Endothelial cell of umbilical vein (primary cell): Measurements from ENCODE around the gene EDNRB. TPM values are rescaled to one million over a fixed set of nuclear protein-coding genes. Genes with fewer than 3 reads are reported as not detected.
A peak's percentile ranks its signal among the peaks of the same experiment; 100 is the strongest.

Experiments
- BruUV-seq: library from RNA; stranded (reverse); fragments of 400-500 nt; replicated peaks from 2 replicates; lab custom pipeline; 2021; lab: Mats Ljungman, UMichigan
- CTCF ChIA-PET: fragments of 300-600, 350-600 bp; sonication (Branson Sonifier 250); formaldehyde crosslinking; loops from one replicate; lab custom pipeline; 2021; ENCODE audit warnings: antibody characterized with exemption, inconsistent platforms; lab: Charles Lee
- POLR2A ChIA-PET: fragments of 300-600, 350-600 bp; sonication (Branson Sonifier 250); formaldehyde crosslinking; loops from one replicate; lab custom pipeline; 2021; ENCODE audit warnings: antibody characterized with exemption, inconsistent platforms; lab: Charles Lee
- DNase-seq: peaks from one replicate; pipeline ENCODE4 v3.0.0-alpha.2; 2011; ENCODE audit warnings: low read depth, low spot score
- FAIRE-seq: peaks from 2 replicates; lab custom pipeline; 2011; peaks lifted over from hg19 to GRCh38; lab: Jason Lieb, UNC
- H2AFZ ChIP-seq: 2 replicates; pipeline ENCODE4 v1.6.0; 2012; ENCODE audit warnings: low read depth, low read length, control low read depth, inconsistent platforms
- H3K27ac ChIP-seq: 2 replicates; pipeline ENCODE4 v1.5.1; 2011; ENCODE audit warnings: low read depth, mild to moderate bottlenecking, control low read depth, low read length, moderate library complexity; ENCODE audit not compliant: insufficient read depth
- H3K27me3 ChIP-seq, 2 experiments: 2 replicates each; pipeline versions ENCODE4 v1.6.0 to v1.6.1; 2011; ENCODE audit warnings: low read length in 2 of 2, mixed read lengths in 1 of 2; ENCODE audit not compliant: control insufficient read depth in 2 of 2, insufficient read depth in 2 of 2
- H3K36me3 ChIP-seq, 2 experiments: 2 replicates in 1 of 2; 3 replicates in 1 of 2; pipeline ENCODE4 v1.5.1; 2011; ENCODE audit warnings: low read length in 2 of 2, mild to moderate bottlenecking in 1 of 2, moderate library complexity in 1 of 2; ENCODE audit not compliant: control insufficient read depth in 2 of 2, insufficient read depth in 2 of 2; ENCODE audit errors: extremely low read depth in 1 of 2
- H3K4me1 ChIP-seq: 3 replicates; pipeline ENCODE4 v1.5.1; 2011; ENCODE audit warnings: mild to moderate bottlenecking, low read length; ENCODE audit not compliant: control insufficient read depth, insufficient read depth; ENCODE audit errors: extremely low read depth
- H3K4me2 ChIP-seq: 2 replicates; pipeline ENCODE4 v1.6.1; 2011; ENCODE audit warnings: low read length, control low read depth, mixed read lengths; ENCODE audit not compliant: insufficient read depth
- H3K4me3 ChIP-seq, 3 experiments: fragments of 200-600 bp in 1 of 3; sonication (generic), shearing (Covaris generic) in 1 of 3; replicated peaks in 1 of 3; 2 replicates each; pipeline ENCODE4 v1.5.1; 2011 to 2016; ENCODE audit warnings: control low read depth in 3 of 3, low read length in 3 of 3, mild to moderate bottlenecking in 2 of 3, inconsistent platforms in 1 of 3, low read depth in 1 of 3, moderate library complexity in 1 of 3; ENCODE audit not compliant: insufficient read depth in 1 of 3
- H3K79me2 ChIP-seq: 2 replicates; pipeline ENCODE4 v1.6.0; 2012; ENCODE audit warnings: low read length, inconsistent platforms; ENCODE audit not compliant: control insufficient read depth, insufficient read depth
- H3K9ac ChIP-seq: replicated peaks from 2 replicates; pipeline ENCODE3; 2011; ENCODE audit warnings: low read length, control low read depth; ENCODE audit not compliant: insufficient read depth; ENCODE audit errors: extremely low read depth
- H3K9me1 ChIP-seq: replicated peaks from 3 replicates; pipeline ENCODE4 v1.6.0; 2011; ENCODE audit warnings: mild to moderate bottlenecking, low read length; ENCODE audit not compliant: control insufficient read depth, insufficient read depth; ENCODE audit errors: extremely low read depth
- H3K9me3 ChIP-seq: replicated peaks from 2 replicates; pipeline ENCODE4 v1.5.1; 2012; ENCODE audit warnings: low read length, inconsistent platforms; ENCODE audit not compliant: control insufficient read depth, insufficient read depth
- H4K20me1 ChIP-seq: replicated peaks from 2 replicates; pipeline ENCODE3; 2011; ENCODE audit warnings: mild to moderate bottlenecking, low read length; ENCODE audit not compliant: control insufficient read depth, insufficient read depth; ENCODE audit errors: extremely low read depth
- CTCF ChIP-seq, 2 donors: IDR thresholded peaks; 1 replicate in 1 of 2; 2 replicates in 1 of 2; pipeline ENCODE4 v1.5.1; 2011; ENCODE audit warnings: low read length in 2 of 2, mild to moderate bottlenecking in 2 of 2, moderate library complexity in 2 of 2, control low read depth in 1 of 2, inconsistent platforms in 1 of 2, low read depth in 1 of 2; ENCODE audit not compliant: insufficient read depth in 1 of 2; ENCODE audit errors: extremely low read depth in 1 of 2
- EZH2 ChIP-seq: IDR thresholded peaks from 2 replicates; pipeline ENCODE4 v1.6.1; 2012; ENCODE audit warnings: borderline replicate concordance, low read depth, mild to moderate bottlenecking, moderate library complexity, low read length, inconsistent platforms; ENCODE audit not compliant: severe bottlenecking
- FOS ChIP-seq: IDR thresholded peaks from 2 replicates; pipeline ENCODE4 v1.6.1; 2011; ENCODE audit warnings: mild to moderate bottlenecking, low read length, moderate library complexity, borderline replicate concordance; ENCODE audit not compliant: insufficient read depth
- GATA2 ChIP-seq: IDR thresholded peaks from 2 replicates; pipeline ENCODE4 v1.7.0; 2011; ENCODE audit warnings: low read depth, mild to moderate bottlenecking, moderate library complexity, mixed read lengths, low read length; ENCODE audit not compliant: insufficient read length, insufficient read depth
- JUN ChIP-seq: IDR thresholded peaks from 2 replicates; pipeline ENCODE4 v1.6.1; 2011; ENCODE audit warnings: borderline replicate concordance, low read depth; ENCODE audit not compliant: insufficient read length, insufficient read depth
- MAX ChIP-seq: IDR thresholded peaks from 2 replicates; pipeline ENCODE4 v1.6.1; 2011; ENCODE audit not compliant: insufficient read depth, insufficient read length
- MYC ChIP-seq: IDR thresholded peaks from one replicate; pipeline ENCODE4 v1.6.1; 2011; ENCODE audit warnings: mild to moderate bottlenecking, low read depth, low read length
- POLR2A ChIP-seq: IDR thresholded peaks from 2 replicates; pipeline ENCODE4 v1.6.1; 2012; ENCODE audit warnings: low read depth, mild to moderate bottlenecking, control low read depth, low read length
- POLR2AphosphoS5 ChIP-seq: IDR thresholded peaks from 2 replicates; pipeline ENCODE4 v1.6.1; 2012; ENCODE audit warnings: low read depth, mild to moderate bottlenecking, control low read depth, low read length, moderate library complexity; ENCODE audit not compliant: insufficient read depth
- dilution Hi-C: fragments of 300-500 bp; cut with MboI; formaldehyde crosslinking; loops from one replicate; pipeline ENCODE4 v1.15.0; 2019; ENCODE audit warnings: low sequenced_read_pairs; ENCODE audit not compliant: extremely low pct_ligation_motif_present
- intact Hi-C: fragments of 100-400 bp; cut with micrococcal nuclease; formaldehyde crosslinking; loops from one replicate; pipeline ENCODE4 v1.10.0; 2022
- polyA plus RNA-seq, 4 experiments: library from polyadenylated mRNA; depleted of rRNA in 3 of 4; stranded (reverse) in 3 of 4; unstranded in 1 of 4; fragments of >200 nt; gene quantifications; 2 replicates each; pipeline versions ENCODE4 v1.2.1 to v1.2.3, GENCODE V29; 2011 to 2012; ENCODE audit warnings: missing spikeins in 1 of 4
- total RNA-seq: library from RNA; stranded (reverse); gene quantifications from 2 replicates; pipeline ENCODE4 v1.2.3, GENCODE V29; 2021

Gene EDNRB
- total and polyA plus RNA-seq, 2 donors (not counting 3 experiments of a cell fraction or from before 2014, with no cell fraction given): 1.3 to 2.3 TPM

- no peaks in the 10 kb centered on the region for H3K27me3 ChIP-seq
- no peaks in the 10 kb centered on the region for H3K9me3 ChIP-seq
- no peaks in the 10 kb centered on the region for H3K79me2 ChIP-seq
- no peaks in the 10 kb centered on the region for H3K9me1 ChIP-seq
- TF ChIP-seq JUN (no peak), POLR2A (no peak)
- peaks cover 10% of the 10 kb centered on the region for H3K4me1 ChIP-seq
- dilution Hi-C loops: no loop called here
- intact Hi-C loops: loop anchor here (1.0 to 5.0 kb wide), 7 partner anchors 12 to 222 kb away; partner anchors contain the start of gene SLAIN1
- ChIA-PET CTCF (interaction anchor here (0.7 to 4.1 kb wide), 16 partner anchors 9 to 326 kb away, joined by 3 to 60 read pairs (median 5); no protein-coding TSS in a partner anchor), POLR2A (interaction anchor here (0.9 kb wide), 1 partner anchor 12 kb away, joined by 3 read pairs; no protein-coding TSS in a partner anchor)
- H4K20me1 ChIP-seq: no peaks in the 10 kb centered on the region
- FAIRE-seq (peak; percentile 64), DNase-seq (peak; percentile 51)
- H2AFZ ChIP-seq: peak overlapping the region; percentile 94
- peak overlapping the region; percentile 67 to 71 (median 67) for H3K4me3 ChIP-seq
- no peak overlapping the region for H3K27ac ChIP-seq
- BruUV-seq: TSS peak; percentile 9
- H3K36me3 ChIP-seq: no peaks in the 10 kb centered on the region
- peak overlapping the region; percentile 87 for H3K4me2 ChIP-seq
- H3K9ac ChIP-seq: peak overlapping the region; percentile 53
Measured at GRCh38 chr13:77919246-77919920, 752 bp upstream of the EDNRB start.

- POLR2A ChIA-PET: no interaction called here
Measured at GRCh38 chr13:77916488-77916887, 2.1 kb downstream of the EDNRB start.

More at GRCh38 chr13:77916488-77916887, 2.1 kb downstream of the EDNRB start:
- Histone ChIP-seq H3K9me3 (no peaks in the 10 kb centered on the region), H4K20me1 (no peaks in the 10 kb centered on the region), H3K27me3 (no peaks in the 10 kb centered on the region), H3K4me1 (peaks cover 10% of the 10 kb centered on the region), H3K9ac (no peak overlapping the region), H3K79me2 (no peaks in the 10 kb centered on the region), H3K4me2 (no peak overlapping the region), H3K4me3 (no peak overlapping the region), H3K27ac (no peak overlapping the region), H3K36me3 (no peaks in the 10 kb centered on the region), H3K9me1 (no peaks in the 10 kb centered on the region), H2AFZ (no peak overlapping the region)
- CTCF ChIA-PET: interaction anchor here (1.0 to 1.1 kb wide), 2 partner anchors 19 to 205 kb away, joined by 3 to 7 read pairs; no protein-coding TSS in a partner anchor
- TF ChIP-seq EZH2 (no peak), POLR2A (no peak), CTCF (IDR thresholded peaks at IDR 0.05; ENCODE audit: extremely low read depth in 1 of 2, insufficient read depth in 1 of 2, low read depth in 1 of 2, low read length in 2 of 2) (no peak), MAX (no peak), MYC (no peak), GATA2 (no peak), JUN (no peak), FOS (no peak), POLR2AphosphoS5 (no peak)
- no TSS peak for BruUV-seq
- DNase-seq (no peak), FAIRE-seq (no peak)
- intact Hi-C loops: loop anchor here (5.0 kb wide), 1 partner anchor 219 kb away; the partner anchor contains the start of gene SLAIN1
- dilution Hi-C loops: no loop called here
